Anterior cingulate cortex (tissue), 58 donors: ENCODE measurements around the gene BDNF.

Source experiments
- DNase-seq, 58 donors: peaks; one replicate each; lab custom pipeline; 2025; lab: John Stamatoyannopoulos, UW

BDNF gene

DNA sequence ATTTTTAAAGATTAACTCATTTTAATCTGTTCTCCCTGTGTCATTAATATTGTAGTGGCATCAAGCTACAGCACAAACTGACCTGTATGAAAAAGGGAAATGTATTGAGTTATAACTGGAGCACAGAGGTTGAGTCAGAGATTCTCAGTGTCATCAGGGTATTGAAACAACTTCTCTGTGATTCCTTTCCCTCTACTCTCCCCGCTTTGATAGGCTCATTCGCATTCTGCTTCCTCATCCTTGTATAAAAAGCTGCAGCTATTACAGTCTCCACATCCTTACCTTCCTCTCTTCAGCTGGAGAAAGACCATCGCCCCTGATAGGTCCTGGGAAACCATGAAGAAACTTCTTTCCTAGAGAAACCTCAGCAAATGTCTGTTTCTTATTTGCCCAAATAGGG is 90.0 kb downstream of the BDNF start:
- DNase-seq: no peak

DNA sequence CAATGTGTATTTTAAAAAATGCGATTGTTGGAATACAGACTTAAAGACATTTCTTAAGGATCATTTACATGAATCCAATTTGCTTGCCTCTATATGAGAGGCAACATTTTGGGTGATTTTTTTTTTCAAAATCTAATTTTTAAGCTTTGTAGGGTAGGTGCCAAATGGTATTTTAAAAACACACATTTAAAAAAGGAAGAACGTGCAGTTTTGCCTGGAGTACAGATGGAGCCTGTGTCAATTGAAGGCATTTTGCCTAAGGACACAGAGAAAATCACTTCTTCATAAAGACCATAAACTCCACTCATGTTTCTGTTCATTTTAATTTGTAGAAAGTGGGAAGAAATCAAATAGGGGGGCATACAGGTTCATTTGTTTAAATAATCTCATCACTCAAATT is 91.3 kb downstream of the BDNF start:
- DNase-seq: no peak

DNA sequence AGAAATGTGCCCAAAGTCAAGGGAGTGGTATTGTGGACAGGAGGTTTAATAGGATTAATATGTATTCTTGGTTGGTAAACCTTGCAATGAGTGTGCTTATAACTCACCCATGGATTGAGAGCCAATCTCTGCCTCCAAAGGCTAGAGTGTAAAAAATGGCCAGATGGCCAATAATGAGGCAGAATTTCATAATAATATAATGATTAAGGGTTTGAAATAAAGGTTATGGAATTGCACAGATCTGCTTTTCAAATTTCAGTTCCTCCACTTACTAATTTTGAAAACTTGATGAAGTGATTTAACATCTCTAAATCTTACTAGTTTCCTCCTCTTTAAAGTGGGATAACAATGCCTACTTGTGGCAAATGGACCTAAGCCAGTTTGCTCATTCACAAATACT is 94.8 kb downstream of the BDNF start:
- no peak for DNase-seq
